22Rv1 (cell line): ENCODE measurements around the gene MFAP2.

Experiments
- CTCF ChIP-seq: fragments of 450-650 bp; IDR thresholded peaks from 2 replicates; pipeline ENCODE4 v1.5.1; 2017; ENCODE audit warnings: mild to moderate bottlenecking
- ZFX ChIP-seq: fragments of 450-650 bp; IDR thresholded peaks from 2 replicates; pipeline ENCODE4 v1.6.1; 2017; ENCODE audit warnings: antibody characterized with exemption, borderline replicate concordance

DNA sequence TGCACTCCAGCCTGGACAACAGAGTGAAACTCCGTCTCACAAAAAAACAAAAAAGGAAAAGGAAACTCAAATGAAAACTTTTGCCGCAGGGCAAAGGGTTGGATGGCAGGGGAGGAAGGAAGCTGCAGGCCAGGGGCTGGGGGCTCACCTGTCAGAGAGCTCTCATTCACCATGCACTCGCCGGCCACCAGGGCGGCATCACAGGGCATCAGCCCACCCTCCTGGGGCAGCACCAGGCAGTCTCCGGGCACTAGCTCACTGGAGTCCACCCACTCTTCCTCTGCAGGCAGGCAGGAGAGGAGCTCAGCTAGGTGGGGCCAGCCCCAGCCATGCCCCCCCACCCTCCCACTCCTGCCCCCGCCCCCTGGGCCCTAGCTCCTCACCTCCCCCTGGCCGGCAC, 19.4 kb upstream of the MFAP2 start:
- no peak for TF ChIP-seq ZFX
- TF ChIP-seq CTCF = peak; percentile 32
